Spleen (tissue), 11 donors: Measurements from ENCODE around the gene CFAP77. TPM values are rescaled to one million over a fixed set of nuclear protein-coding genes. Genes with fewer than 3 reads are reported as not detected.
A peak's percentile ranks its signal among the peaks of the same experiment; 100 is the strongest.

Experiments used
- DNase-seq: peaks from one replicate; pipeline ENCODE4 v3.0.0-alpha.2; 2020
- H3K27ac ChIP-seq, 8 donors: fragments of 200-600 bp; sonication (generic) in 7 of 8; 1 replicate in 4 of 8; 2 replicates in 4 of 8; pipeline versions ENCODE4 v1.5.0 to v1.8.0; 2016 to 2021; ENCODE audit warnings: inconsistent platforms in 4 of 8, mild to moderate bottlenecking in 4 of 8, moderate library complexity in 1 of 8
- H3K27me3 ChIP-seq, 7 donors: fragments of 200-600 bp; sonication (generic) in 6 of 7; replicated peaks in 1 of 7; 1 replicate in 4 of 7; 2 replicates in 3 of 7; pipeline versions ENCODE4 v1.5.0 to v1.8.0; 2016 to 2021; ENCODE audit warnings: inconsistent platforms in 3 of 7, mild to moderate bottlenecking in 1 of 7
- H3K36me3 ChIP-seq, 6 donors: fragments of 200-600 bp; sonication (generic) in 5 of 6; 1 replicate in 4 of 6; 2 replicates in 2 of 6; pipeline versions ENCODE4 v1.5.0 to v1.8.0; 2016 to 2021; ENCODE audit warnings: inconsistent platforms in 2 of 6
- H3K4me1 ChIP-seq, 6 donors: fragments of 200-600 bp; sonication (generic) in 5 of 6; 1 replicate in 3 of 6; 2 replicates in 3 of 6; pipeline versions ENCODE4 v1.5.0 to v1.8.0; 2016 to 2021; ENCODE audit warnings: inconsistent platforms in 3 of 6
- H3K4me3 ChIP-seq, 8 donors: fragments of 200-600 bp; sonication (generic) in 7 of 8; 1 replicate in 4 of 8; 2 replicates in 4 of 8; pipeline versions ENCODE4 v1.5.0 to v1.8.0; 2016 to 2021; ENCODE audit warnings: inconsistent platforms in 4 of 8, mild to moderate bottlenecking in 4 of 8, moderate library complexity in 2 of 8
- H3K9me3 ChIP-seq, 8 donors: fragments of 200-600 bp; sonication (generic) in 7 of 8; 1 replicate in 4 of 8; 2 replicates in 4 of 8; pipeline versions ENCODE4 v1.5.0 to v1.8.0; 2016 to 2021; ENCODE audit warnings: inconsistent platforms in 4 of 8
- POLR2A ChIP-seq, 3 donors: fragments of 450-650 bp; IDR thresholded peaks; one replicate each; pipeline ENCODE4 v1.5.1; 2017; ENCODE audit warnings: antibody characterized with exemption in 3 of 3, mild to moderate bottlenecking in 1 of 3
- POLR2AphosphoS5 ChIP-seq, 3 donors: sonication (generic); formaldehyde crosslinking; IDR thresholded peaks; one replicate each; pipeline ENCODE4 v1.5.1; 2017; ENCODE audit warnings: antibody characterized with exemption in 3 of 3
- WGBS, 5 donors: extraction: QIAGEN DNeasy Blood & Tissue Kit in 3 of 5; methylation state at CpG; one replicate each; pipeline versions ENCODE4 v1.1.5 to v1.1.7; 2013 to 2018; 5-methylcytosine and 5-hydroxymethylcytosine counted together
- intact Hi-C: fragments of 100-400 bp; cut with DNase I; formaldehyde crosslinking; loops from one replicate; pipeline ENCODE4 v1.15.0; 2023; ENCODE audit warnings: low total_unique reads
- polyA plus RNA-seq, 3 donors: library from polyadenylated mRNA; stranded (reverse); fragments of 200-250 nt; gene quantifications; one replicate each; pipeline ENCODE4 v1.2.1, GENCODE V29; 2013
- total RNA-seq, 7 donors: library from RNA; depleted of rRNA in 3 of 7; stranded (reverse); fragments of >200 nt in 3 of 7; fragmentation: NEBNext Ultra II Directional in 4 of 7; extraction: Animal tissue kit (Norgen Biotek cat#: 25700) in 4 of 7; gene quantifications; one replicate each; pipeline versions ENCODE4 v1.1.0 to v1.2.1, GENCODE V29; 2016 to 2021
- TF ChIP-seq, protein P1 (sequence below), 11 experiments: fragments of 200-600 bp in 7 of 11; fragments of 450-650 bp in 4 of 11; sonication (generic) in 4 of 11; IDR thresholded peaks in 8 of 11; conservative IDR thresholded peaks in 3 of 11; 1 replicate in 7 of 11; 2 replicates in 4 of 11; pipeline versions ENCODE4 v1.4.0 to v1.8.0; 2016 to 2021; ENCODE audit warnings: antibody characterized with exemption in 11 of 11, inconsistent platforms in 4 of 11, mild to moderate bottlenecking in 1 of 11
- donor health status: healthy with polysubstance abuse.
- donor health status: DM: no; HTN: no; CAD: no; lungs with moderate emphysema.
- donor health status: DM: no; HTN: no; CAD: no.
- donor health status: Bipolar disorder and iron deficiency.
- donor health status: healthy.
- donor health status: DM: no; HTN: no; CAD: no.
- donor health status: DM: yes; HTN: yes; CAD: no.

The CFAP77 gene
- total and polyA plus RNA-seq, 10 donors: 0.06 TPM; not detected in 9

DNA sequence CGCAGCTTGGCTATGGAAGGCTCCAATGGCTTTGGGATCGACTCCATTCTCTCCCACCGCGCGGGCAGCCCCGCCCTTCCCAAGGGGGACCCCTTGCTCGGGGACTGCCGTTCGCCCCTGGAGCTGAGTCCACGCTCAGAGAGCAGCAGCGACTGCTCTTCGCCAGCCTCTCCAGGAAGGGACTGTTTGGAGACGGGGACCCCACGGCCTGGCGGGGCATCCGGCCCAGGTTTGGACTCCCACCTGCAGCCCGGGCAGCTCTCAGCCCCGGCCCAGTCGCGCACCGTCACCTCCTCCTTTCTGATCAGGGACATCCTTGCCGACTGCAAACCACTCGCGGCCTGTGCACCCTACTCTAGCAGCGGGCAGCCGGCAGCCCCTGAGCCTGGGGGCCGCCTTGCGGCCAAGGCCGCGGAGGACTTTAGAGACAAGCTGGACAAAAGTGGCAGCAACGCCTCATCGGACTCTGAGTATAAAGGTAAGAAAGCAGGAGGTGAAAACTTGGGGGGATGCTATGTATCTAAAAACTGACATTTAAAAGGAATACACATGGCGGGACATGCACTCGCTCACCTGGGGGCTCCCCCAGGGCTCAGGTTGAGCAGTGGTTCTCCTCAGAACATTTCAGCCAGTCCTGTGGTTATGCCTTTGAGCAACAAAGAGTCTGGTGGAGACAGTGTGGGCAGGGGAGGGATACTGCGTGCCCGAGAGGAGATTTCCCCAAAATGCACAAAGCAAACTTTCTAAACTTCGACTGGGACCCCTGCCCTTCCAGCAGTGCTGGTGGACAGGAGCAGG lies 173.0 kb downstream of the CFAP77 start:
- no peak for TF ChIP-seq POLR2A (IDR thresholded peaks at IDR 0.05)
- TF ChIP-seq, protein P1, sequence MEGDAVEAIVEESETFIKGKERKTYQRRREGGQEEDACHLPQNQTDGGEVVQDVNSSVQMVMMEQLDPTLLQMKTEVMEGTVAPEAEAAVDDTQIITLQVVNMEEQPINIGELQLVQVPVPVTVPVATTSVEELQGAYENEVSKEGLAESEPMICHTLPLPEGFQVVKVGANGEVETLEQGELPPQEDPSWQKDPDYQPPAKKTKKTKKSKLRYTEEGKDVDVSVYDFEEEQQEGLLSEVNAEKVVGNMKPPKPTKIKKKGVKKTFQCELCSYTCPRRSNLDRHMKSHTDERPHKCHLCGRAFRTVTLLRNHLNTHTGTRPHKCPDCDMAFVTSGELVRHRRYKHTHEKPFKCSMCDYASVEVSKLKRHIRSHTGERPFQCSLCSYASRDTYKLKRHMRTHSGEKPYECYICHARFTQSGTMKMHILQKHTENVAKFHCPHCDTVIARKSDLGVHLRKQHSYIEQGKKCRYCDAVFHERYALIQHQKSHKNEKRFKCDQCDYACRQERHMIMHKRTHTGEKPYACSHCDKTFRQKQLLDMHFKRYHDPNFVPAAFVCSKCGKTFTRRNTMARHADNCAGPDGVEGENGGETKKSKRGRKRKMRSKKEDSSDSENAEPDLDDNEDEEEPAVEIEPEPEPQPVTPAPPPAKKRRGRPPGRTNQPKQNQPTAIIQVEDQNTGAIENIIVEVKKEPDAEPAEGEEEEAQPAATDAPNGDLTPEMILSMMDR (IDR thresholded peaks at IDR 0.05 in 8 of 11, conservative IDR thresholded peaks at IDR 0.05 in 3 of 11): no peak
- TF ChIP-seq POLR2AphosphoS5 (IDR thresholded peaks at IDR 0.05): no peak
- peaks cover 5 to 48% (median 28%) of the 10 kb centered on the region in 6 donors for H3K4me1 ChIP-seq
- peak; percentile 62 for DNase-seq
- intact Hi-C loops: no loop called here
- 12 to 29% (median 17%) methylated on average over 25 to 37 of the region's 37 CpGs for WGBS, 5 donors
- no peak overlapping the region for H3K27ac ChIP-seq
- H3K9me3 ChIP-seq: no peaks in the 10 kb centered on the region
- H3K36me3 ChIP-seq: no peaks in the 10 kb centered on the region
- peaks cover 27 to 100% (median 100%) of the 10 kb centered on the region in 7 donors for H3K27me3 ChIP-seq
- H3K4me3 ChIP-seq: no peak overlapping the region

DNA sequence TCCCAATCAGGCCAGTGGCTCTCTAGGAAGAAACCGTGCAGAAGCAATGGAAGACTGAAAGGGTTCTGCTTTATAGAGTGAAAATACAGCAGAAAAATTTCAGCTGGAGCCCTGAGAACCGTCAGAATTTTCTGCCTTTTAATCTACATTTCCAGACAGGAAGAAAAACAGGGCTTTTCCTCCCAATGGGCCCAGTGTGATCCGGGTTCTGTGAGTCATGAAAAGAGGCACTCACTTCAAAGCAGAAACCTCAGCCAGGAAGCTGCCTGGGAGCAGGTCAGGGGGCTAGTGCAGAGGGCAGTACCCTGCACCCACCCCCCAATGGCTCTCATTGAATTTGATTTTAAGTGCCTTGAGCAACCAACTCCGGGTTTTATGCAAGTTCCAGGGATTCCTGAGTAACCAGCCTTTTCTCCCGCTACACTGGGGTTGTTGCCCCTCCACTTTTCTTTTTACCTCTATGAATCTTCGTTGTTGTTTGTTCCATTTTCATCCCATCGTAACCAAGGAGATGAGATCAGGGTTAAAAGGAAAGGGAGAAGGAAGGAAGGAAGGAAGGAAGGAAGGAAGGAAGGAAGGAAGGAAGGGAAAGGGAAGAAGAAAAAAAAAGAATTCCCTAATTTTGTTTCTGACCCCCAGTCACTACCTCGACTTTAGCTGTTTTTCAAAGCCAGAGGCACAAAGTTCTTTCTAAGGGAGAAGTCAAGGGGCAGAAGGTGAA lies 173.7 kb downstream of the CFAP77 start:
- Histone ChIP-seq H3K27ac (no peak overlapping the region), H3K4me1 (peaks cover 5 to 54% (median 28%) of the 10 kb centered on the region in 6 donors), H3K9me3 (no peaks in the 10 kb centered on the region), H3K36me3 (no peaks in the 10 kb centered on the region), H3K4me3 (no peak overlapping the region), H3K27me3 (peaks cover 27 to 100% (median 100%) of the 10 kb centered on the region in 7 donors)
- TF ChIP-seq POLR2AphosphoS5 (IDR thresholded peaks at IDR 0.05) (no peak), POLR2A (IDR thresholded peaks at IDR 0.05) (no peak)
- TF ChIP-seq, protein P1 (IDR thresholded peaks at IDR 0.05 in 8 of 11, conservative IDR thresholded peaks at IDR 0.05 in 3 of 11): no peak
- intact Hi-C loops: no loop called here
- no peak for DNase-seq
- WGBS, 5 donors: 4 to 9% (median 5%) methylated on average over 8 of the region's 8 CpGs

DNA sequence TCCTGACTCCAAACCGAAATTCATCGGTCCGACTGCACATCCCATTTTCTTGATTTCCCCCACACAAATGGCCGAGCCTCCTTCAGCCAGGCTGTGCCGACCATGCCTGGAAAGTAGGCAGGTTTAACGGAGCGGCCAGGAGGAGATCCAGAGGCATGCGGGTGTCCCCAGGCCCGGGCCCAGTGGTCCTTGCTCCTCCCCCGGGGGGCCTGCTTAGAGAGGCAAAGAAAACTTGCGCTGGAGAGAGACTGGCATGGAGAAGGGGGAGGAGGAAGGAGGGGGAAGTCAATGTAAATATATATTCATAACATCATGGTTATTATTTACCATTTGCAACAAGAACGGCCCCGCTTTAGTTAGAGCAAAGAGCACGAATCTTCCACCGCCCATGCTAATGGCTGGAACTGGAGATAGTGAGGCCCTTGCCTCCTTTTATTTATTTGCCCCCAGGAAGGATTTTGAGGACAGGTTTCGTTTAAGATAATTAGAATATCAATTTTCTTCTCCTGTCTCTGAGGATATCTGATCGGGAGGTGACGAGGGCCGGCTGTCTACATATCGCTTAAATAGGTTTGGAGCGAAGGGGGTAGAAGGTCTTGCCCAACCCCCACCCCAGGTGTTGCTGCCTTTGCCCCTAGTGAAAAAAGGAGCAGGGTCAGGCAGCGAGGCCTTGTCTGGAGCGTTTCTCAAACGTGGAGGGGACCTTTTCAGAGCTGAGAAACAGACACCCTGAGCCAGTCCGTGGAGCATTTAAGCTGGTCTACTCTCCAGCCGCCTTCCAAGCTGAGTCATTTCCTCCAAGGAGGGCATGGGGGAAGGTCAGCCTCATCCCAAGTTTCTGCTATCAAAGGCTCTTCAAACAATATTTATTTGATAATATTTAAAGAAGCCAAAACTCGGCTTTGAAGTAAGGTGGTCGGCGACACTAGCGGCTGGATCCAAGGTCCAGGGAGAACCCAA lies 174.9 kb downstream of the CFAP77 start:
- intact Hi-C loops: no loop called here
- no peak overlapping the region for H3K27ac ChIP-seq
- H3K36me3 ChIP-seq: no peaks in the 10 kb centered on the region
- DNase-seq: no peak
- 9 to 19% (median 11%) methylated on average over 30 of the region's 30 CpGs for WGBS, 5 donors
- H3K4me1 ChIP-seq: peaks cover 5 to 64% (median 34%) of the 10 kb centered on the region in 6 donors
- TF ChIP-seq, protein P1 (IDR thresholded peaks at IDR 0.05 in 8 of 11, conservative IDR thresholded peaks at IDR 0.05 in 3 of 11): no peak
- TF ChIP-seq POLR2A (IDR thresholded peaks at IDR 0.05) (no peak), POLR2AphosphoS5 (IDR thresholded peaks at IDR 0.05) (no peak)
- peaks cover 27 to 100% (median 100%) of the 10 kb centered on the region in 7 donors for H3K27me3 ChIP-seq
- H3K4me3 ChIP-seq: no peak overlapping the region
- no peaks in the 10 kb centered on the region for H3K9me3 ChIP-seq
